CD14-positive monocyte (primary cell): ENCODE data around the gene SLC26A11. TPM values are rescaled to one million over a fixed set of nuclear protein-coding genes. Genes with fewer than 3 reads are reported as not detected.
A peak's percentile ranks its signal among the peaks of the same experiment; 100 is the strongest.
"Not testable (repeated sequence)": the region's sequence is repeated elsewhere in the genome, so short reads cannot be mapped to it uniquely, and the experiment has no call there.

Experiments used
- DNase-seq, 3 donors: peaks; one replicate each; pipeline ENCODE4 v3.0.0-alpha.2; 2011 to 2022
- H2AFZ ChIP-seq: 2 replicates; pipeline ENCODE4 v1.6.0; 2012; ENCODE audit warnings: mild to moderate bottlenecking, low read depth, low read length, inconsistent platforms; ENCODE audit not compliant: insufficient read depth, poor library complexity, severe bottlenecking
- H3K27ac ChIP-seq, 2 donors: 1 replicate in 1 of 2; 2 replicates in 1 of 2; pipeline ENCODE4 v1.5.1; 2012 to 2013; ENCODE audit warnings: low read length in 2 of 2, control low read depth in 1 of 2, inconsistent platforms in 1 of 2, low read depth in 1 of 2, mild to moderate bottlenecking in 1 of 2
- H3K27me3 ChIP-seq, 2 donors: one replicate each; pipeline versions ENCODE4 v1.6.0 to v1.6.1; 2011 to 2013; ENCODE audit warnings: low read length in 2 of 2; ENCODE audit not compliant: control insufficient read depth in 2 of 2, insufficient read depth in 2 of 2
- H3K36me3 ChIP-seq, 2 donors: replicated peaks in 1 of 2; 1 replicate in 1 of 2; 2 replicates in 1 of 2; pipeline versions ENCODE4 v1.5.1 to v1.6.1; 2012 to 2013; ENCODE audit warnings: low read length in 2 of 2, control low read depth in 1 of 2, inconsistent platforms in 1 of 2, mild to moderate bottlenecking in 1 of 2; ENCODE audit not compliant: insufficient read depth in 2 of 2, control insufficient read depth in 1 of 2
- H3K4me1 ChIP-seq, 2 donors: 1 replicate in 1 of 2; 2 replicates in 1 of 2; pipeline versions ENCODE4 v1.5.1 to v1.6.1; 2012 to 2013; ENCODE audit warnings: low read length in 2 of 2, control low read depth in 1 of 2, inconsistent platforms in 1 of 2, mild to moderate bottlenecking in 1 of 2, moderate library complexity in 1 of 2; ENCODE audit not compliant: insufficient read depth in 2 of 2, control insufficient read depth in 1 of 2
- H3K4me2 ChIP-seq: replicated peaks from 2 replicates; pipeline ENCODE3; 2012; ENCODE audit warnings: low read length, moderate library complexity, mild to moderate bottlenecking; ENCODE audit not compliant: poor library complexity, severe bottlenecking; ENCODE audit errors: extremely low read depth
- H3K4me3 ChIP-seq, 3 experiments: fragments of 200-600 bp in 1 of 3; sonication (generic) in 1 of 3; replicated peaks in 1 of 3; 1 replicate in 2 of 3; 2 replicates in 1 of 3; pipeline ENCODE4 v1.5.1; 2011 to 2013; ENCODE audit warnings: low read length in 3 of 3, mild to moderate bottlenecking in 3 of 3, control low read depth in 2 of 3, low read depth in 2 of 3, inconsistent platforms in 1 of 3, moderate library complexity in 1 of 3
- H3K79me2 ChIP-seq: 2 replicates; pipeline ENCODE4 v1.6.0; 2012; ENCODE audit warnings: mild to moderate bottlenecking, control low read depth, inconsistent platforms, low read length, moderate library complexity; ENCODE audit not compliant: insufficient read depth
- H3K9ac ChIP-seq: 2 replicates; pipeline ENCODE4 v1.6.0; 2017; ENCODE audit warnings: low read length, mild to moderate bottlenecking; ENCODE audit not compliant: insufficient read depth, poor library complexity, severe bottlenecking
- H3K9me3 ChIP-seq, 2 donors: replicated peaks in 1 of 2; 1 replicate in 1 of 2; 2 replicates in 1 of 2; pipeline versions ENCODE4 v1.5.1 to v1.6.1; 2012 to 2013; ENCODE audit warnings: low read length in 2 of 2, control low read depth in 1 of 2; ENCODE audit not compliant: control insufficient read depth in 1 of 2, insufficient read depth in 1 of 2
- H4K20me1 ChIP-seq: 2 replicates; pipeline ENCODE4 v1.6.0; 2012; ENCODE audit warnings: mild to moderate bottlenecking, low read length, control low read depth, moderate library complexity; ENCODE audit not compliant: insufficient read depth
- H3K27ac Mint-ChIP-seq, 7 donors: one replicate each; pipeline ENCODE4 v1.8.0; 2020; ENCODE audit warnings: mild to moderate bottlenecking in 7 of 7, mixed read lengths in 7 of 7, moderate library complexity in 6 of 7, inconsistent platforms in 2 of 7
- H3K27me3 Mint-ChIP-seq, 3 donors: one replicate each; pipeline ENCODE4 v1.8.0; 2021 to 2022; ENCODE audit warnings: low read depth in 3 of 3, mild to moderate bottlenecking in 3 of 3, mixed read lengths in 3 of 3, moderate library complexity in 3 of 3, inconsistent platforms in 1 of 3
- H3K36me3 Mint-ChIP-seq, 2 donors: one replicate each; pipeline ENCODE4 v1.8.0; 2020; ENCODE audit warnings: mixed read lengths in 2 of 2, inconsistent platforms in 1 of 2, mild to moderate bottlenecking in 1 of 2
- H3K4me1 Mint-ChIP-seq: one replicate; pipeline ENCODE4 v1.8.0; 2020; ENCODE audit warnings: mild to moderate bottlenecking, mixed read lengths
- H3K4me3 Mint-ChIP-seq, 2 donors: one replicate each; pipeline ENCODE4 v1.8.0; 2020; ENCODE audit warnings: mild to moderate bottlenecking in 2 of 2, mixed read lengths in 2 of 2, moderate library complexity in 1 of 2
- H3K9me3 Mint-ChIP-seq, 7 donors: one replicate each; pipeline ENCODE4 v1.8.0; 2020 to 2022; ENCODE audit warnings: mixed read lengths in 7 of 7, mild to moderate bottlenecking in 6 of 7, moderate library complexity in 6 of 7, inconsistent platforms in 2 of 7
- CTCF ChIP-seq: fragments of 200-600 bp; IDR thresholded peaks from one replicate; pipeline ENCODE4 v1.8.0; 2022; ENCODE audit warnings: antibody characterized with exemption, mild to moderate bottlenecking
- WGBS: methylation state at CpG from one replicate; pipeline ENCODE4 v1.1.5; 2013; ENCODE audit warnings: missing lambda C conversion rate; ENCODE audit not compliant: insufficient coverage; 5-methylcytosine and 5-hydroxymethylcytosine counted together
- intact Hi-C, 2 donors: fragments of 100-400 bp; cut with micrococcal nuclease; formaldehyde crosslinking; loops; one replicate each; pipeline versions ENCODE4 v1.15.0 to v1.15.1; 2023
- polyA plus RNA-seq, 3 donors: library from polyadenylated mRNA; depleted of rRNA in 1 of 3; unstranded in 2 of 3; stranded (reverse) in 1 of 3; fragments of 300-500 nt in 2 of 3; fragments of >200 nt in 1 of 3; fragmentation: Illumina TruSeq in 2 of 3; gene quantifications; 1 replicate in 2 of 3; 2 replicates in 1 of 3; pipeline ENCODE4 v1.2.3, GENCODE V29; 2012 to 2021

SLC26A11 gene
- polyA plus RNA-seq, 3 donors = 1.8 to 29.7 (median 2.6) TPM

DNA sequence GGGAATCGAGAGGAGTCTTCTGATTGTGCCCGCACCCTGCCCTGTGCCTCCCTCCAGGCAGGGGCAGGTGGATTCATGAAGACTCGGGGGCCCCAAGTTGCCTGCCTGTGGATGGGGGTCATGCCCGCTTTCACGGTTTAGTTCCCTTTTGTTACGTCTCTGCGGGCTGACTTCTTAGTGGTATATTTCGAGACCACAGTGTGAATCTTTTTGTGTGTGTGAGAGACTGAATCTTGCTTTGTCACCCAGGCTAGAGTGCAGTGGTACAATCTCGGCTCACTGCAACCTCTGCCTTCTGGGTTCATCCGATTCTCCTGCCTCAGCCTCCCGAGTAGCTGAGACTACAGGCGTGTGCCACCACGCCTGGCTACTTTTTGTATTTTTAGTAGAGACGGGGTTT, 22.3 kb downstream of the SLC26A11 start:
- Mint-ChIP-seq H3K27me3 (peaks cover 6 to 11% (median 8%) of the 10 kb centered on the region in 3 donors), H3K4me3 (no peak overlapping the region), H3K36me3 (peaks cover 13 to 28% of the 10 kb centered on the region in 2 donors), H3K27ac (no peak overlapping the region), H3K9me3 (no peaks in the 10 kb centered on the region), H3K4me1 (no peaks in the 10 kb centered on the region)
- no peak overlapping the region for H3K27ac ChIP-seq
- H3K9ac ChIP-seq = no peak overlapping the region
- H3K4me1 ChIP-seq = no peaks in the 10 kb centered on the region
- no peaks in the 10 kb centered on the region for H3K79me2 ChIP-seq
- no peaks in the 10 kb centered on the region for H3K9me3 ChIP-seq
- no peak for TF ChIP-seq CTCF
- WGBS = 74% methylated on average over 14 of the region's 14 CpGs
- no peak overlapping the region for H3K4me3 ChIP-seq
- intact Hi-C loops = no loop called here
- H2AFZ ChIP-seq = no peak overlapping the region
- no peak for DNase-seq
- H3K36me3 ChIP-seq = no peaks in the 10 kb centered on the region
- H3K4me2 ChIP-seq = no peak overlapping the region
- no peaks in the 10 kb centered on the region for H4K20me1 ChIP-seq
- H3K27me3 ChIP-seq = no peaks in the 10 kb centered on the region

- Mint-ChIP-seq H3K4me1 (no peaks in the 10 kb centered on the region), H3K4me3 (no peak overlapping the region), H3K9me3 (peaks cover 0 to 2% (median 0%) of the 10 kb centered on the region in 7 donors), H3K27me3 (peaks cover 3 to 10% (median 10%) of the 10 kb centered on the region in 3 donors), H3K36me3 (peaks cover 8 to 23% of the 10 kb centered on the region in 2 donors), H3K27ac (peak overlapping the region in 1 of 7 donors; percentile 5)
- DNase-seq = no peak
- TF ChIP-seq CTCF = no peak
- H3K27me3 ChIP-seq = no peaks in the 10 kb centered on the region
- no peaks in the 10 kb centered on the region for H3K9me3 ChIP-seq
- intact Hi-C loops = no loop called here
- H3K79me2 ChIP-seq = no peaks in the 10 kb centered on the region
- H3K9ac ChIP-seq = no peak overlapping the region
- H3K4me2 ChIP-seq = no peak overlapping the region
- no peak overlapping the region for H3K4me3 ChIP-seq
- 96% methylated on average over 24 of the region's 26 CpGs for WGBS
- H3K4me1 ChIP-seq = no peaks in the 10 kb centered on the region
- no peak overlapping the region for H3K27ac ChIP-seq
- H4K20me1 ChIP-seq = no peaks in the 10 kb centered on the region
- H3K36me3 ChIP-seq = no peaks in the 10 kb centered on the region
- H2AFZ ChIP-seq = no peak overlapping the region
These were observed 23.6 kb downstream of the SLC26A11 start for GRCh38 chr17:80243526-80244433.

GRCh38 chr17:80244448-80244847, 24.2 kb downstream of the SLC26A11 start:
- H3K36me3 Mint-ChIP-seq = peaks cover 8 to 23% of the 10 kb centered on the region in 2 donors
- H3K79me2 ChIP-seq, H3K27ac ChIP-seq, H3K27me3 ChIP-seq, H3K9me3 Mint-ChIP-seq, H4K20me1 ChIP-seq, H3K4me3 ChIP-seq, H3K4me3 Mint-ChIP-seq, H2AFZ ChIP-seq, H3K4me1 Mint-ChIP-seq, H3K36me3 ChIP-seq, DNase-seq, H3K9me3 ChIP-seq, intact Hi-C loops, H3K9ac ChIP-seq, H3K4me2 ChIP-seq, H3K4me1 ChIP-seq, H3K27me3 Mint-ChIP-seq: not testable (repeated sequence)
- H3K27ac Mint-ChIP-seq = peak overlapping the region in 1 of 7 donors; percentile 50
- WGBS = 94% methylated on average over 6 of the region's 6 CpGs
